DND-41 (cell line): ENCODE results near the gene MAFB.

ENCODE experiments used
- ATAC-seq: fragments of 200-7000 bp; cut with Tn5 transposase; 3 replicates; pipeline ENCODE4 v1.9.1; 2021; ENCODE audit warnings: low read depth; ENCODE audit not compliant: insufficient read depth
- DNase-seq: peaks from one replicate; pipeline ENCODE4 v3.0.0-alpha.2; 2020
- H2AFZ ChIP-seq: 2 replicates; pipeline ENCODE4 v1.6.0; 2012; ENCODE audit warnings: low read depth, low read length
- H3K27ac ChIP-seq: 2 replicates; pipeline ENCODE4 v1.5.1; 2012; ENCODE audit warnings: low read length, inconsistent platforms
- H3K27me3 ChIP-seq: fragments of 200-600 bp; sonication (generic); 2 replicates; pipeline ENCODE4 v1.6.0; 2012; ENCODE audit warnings: low read length, mild to moderate bottlenecking, inconsistent platforms; ENCODE audit not compliant: insufficient read depth, poor library complexity
- H3K36me3 ChIP-seq: 2 replicates; pipeline ENCODE4 v1.5.1; 2012; ENCODE audit warnings: low read length, inconsistent platforms; ENCODE audit not compliant: insufficient read depth
- H3K4me1 ChIP-seq: 2 replicates; pipeline ENCODE4 v1.5.1; 2012; ENCODE audit warnings: mild to moderate bottlenecking, low read length; ENCODE audit not compliant: insufficient read depth
- H3K4me2 ChIP-seq: 2 replicates; pipeline ENCODE4 v1.6.0; 2012; ENCODE audit warnings: mild to moderate bottlenecking, moderate library complexity, low read length, inconsistent platforms; ENCODE audit not compliant: insufficient read depth
- H3K4me3 ChIP-seq, 2 experiments: fragments of 200-600 bp in 1 of 2; shearing (Covaris generic) in 1 of 2; 2 replicates each; pipeline ENCODE4 v1.5.1; 2012 to 2016; ENCODE audit warnings: inconsistent platforms in 2 of 2, low read length in 2 of 2, mild to moderate bottlenecking in 2 of 2, low read depth in 1 of 2, moderate library complexity in 1 of 2
- H3K79me2 ChIP-seq: 2 replicates; pipeline ENCODE4 v1.6.0; 2012; ENCODE audit warnings: low read length, inconsistent platforms; ENCODE audit not compliant: insufficient read depth
- H3K9ac ChIP-seq: 2 replicates; pipeline ENCODE4 v1.6.0; 2012; ENCODE audit warnings: low read depth, mild to moderate bottlenecking, inconsistent platforms, low read length, moderate library complexity
- H3K9me3 ChIP-seq: 2 replicates; pipeline ENCODE4 v1.5.1; 2012; ENCODE audit warnings: low read length, moderate library complexity, mild to moderate bottlenecking, inconsistent platforms; ENCODE audit not compliant: insufficient read depth, severe bottlenecking
- H4K20me1 ChIP-seq: 2 replicates; pipeline ENCODE4 v1.6.0; 2012; ENCODE audit warnings: low read length; ENCODE audit not compliant: insufficient read depth
- EZH2 ChIP-seq: IDR thresholded peaks from 3 replicates; pipeline ENCODE4 v1.6.1; 2012; ENCODE audit warnings: borderline replicate concordance, low read depth, mild to moderate bottlenecking, moderate library complexity, low read length, inconsistent platforms; ENCODE audit not compliant: severe bottlenecking
- TF ChIP-seq, protein P1 (sequence below): IDR thresholded peaks from 2 replicates; pipeline ENCODE4 v1.5.1; 2012; ENCODE audit warnings: borderline replicate concordance, low read length, moderate library complexity, mild to moderate bottlenecking; ENCODE audit not compliant: poor library complexity, severe bottlenecking; ENCODE audit errors: extremely low read depth

The MAFB gene

DNA sequence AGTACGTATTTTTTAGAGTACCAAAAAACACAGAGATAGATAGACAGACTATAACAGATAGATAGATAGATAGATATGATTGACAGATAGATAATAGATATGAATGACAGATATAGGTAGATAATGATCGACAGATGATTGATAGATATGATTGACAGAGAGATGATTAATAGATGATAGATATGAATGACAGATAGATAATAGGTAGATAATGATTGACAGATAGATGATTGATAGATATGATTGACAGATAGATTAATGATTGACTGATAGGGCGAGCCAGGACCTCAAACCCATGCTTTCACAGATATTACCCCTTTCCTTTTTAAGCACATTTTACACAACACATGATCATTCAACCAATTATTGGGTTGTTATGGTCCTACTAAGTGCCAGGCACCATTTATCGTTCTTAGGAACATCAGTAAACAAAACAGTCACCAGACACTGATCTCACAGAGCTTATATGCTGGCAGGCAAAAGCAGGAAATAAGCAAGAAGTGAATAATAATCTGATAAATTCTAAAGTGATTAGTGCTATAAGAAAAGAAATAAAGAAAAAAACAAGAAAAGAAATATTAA lies 11.6 kb downstream of the MAFB start:
- no peak overlapping the region for H3K9ac ChIP-seq
- H3K9me3 ChIP-seq: no peaks in the 10 kb centered on the region
- no peaks in the 10 kb centered on the region for H3K36me3 ChIP-seq
- no peak for TF ChIP-seq EZH2
- TF ChIP-seq, protein P1, sequence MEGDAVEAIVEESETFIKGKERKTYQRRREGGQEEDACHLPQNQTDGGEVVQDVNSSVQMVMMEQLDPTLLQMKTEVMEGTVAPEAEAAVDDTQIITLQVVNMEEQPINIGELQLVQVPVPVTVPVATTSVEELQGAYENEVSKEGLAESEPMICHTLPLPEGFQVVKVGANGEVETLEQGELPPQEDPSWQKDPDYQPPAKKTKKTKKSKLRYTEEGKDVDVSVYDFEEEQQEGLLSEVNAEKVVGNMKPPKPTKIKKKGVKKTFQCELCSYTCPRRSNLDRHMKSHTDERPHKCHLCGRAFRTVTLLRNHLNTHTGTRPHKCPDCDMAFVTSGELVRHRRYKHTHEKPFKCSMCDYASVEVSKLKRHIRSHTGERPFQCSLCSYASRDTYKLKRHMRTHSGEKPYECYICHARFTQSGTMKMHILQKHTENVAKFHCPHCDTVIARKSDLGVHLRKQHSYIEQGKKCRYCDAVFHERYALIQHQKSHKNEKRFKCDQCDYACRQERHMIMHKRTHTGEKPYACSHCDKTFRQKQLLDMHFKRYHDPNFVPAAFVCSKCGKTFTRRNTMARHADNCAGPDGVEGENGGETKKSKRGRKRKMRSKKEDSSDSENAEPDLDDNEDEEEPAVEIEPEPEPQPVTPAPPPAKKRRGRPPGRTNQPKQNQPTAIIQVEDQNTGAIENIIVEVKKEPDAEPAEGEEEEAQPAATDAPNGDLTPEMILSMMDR: no peak
- peaks cover 13% of the 10 kb centered on the region for H3K27me3 ChIP-seq
- H2AFZ ChIP-seq: no peak overlapping the region
- ATAC-seq (no peak), DNase-seq (no peak)
- H3K4me2 ChIP-seq: no peak overlapping the region
- no peaks in the 10 kb centered on the region for H3K79me2 ChIP-seq
- no peaks in the 10 kb centered on the region for H3K4me1 ChIP-seq
- H4K20me1 ChIP-seq: 0 out of 2 replicates have a peak, but pooled peaks cover 2% of the 10 kb centered on the region
- H3K27ac ChIP-seq: no peak overlapping the region
- no peak overlapping the region for H3K4me3 ChIP-seq

DNA sequence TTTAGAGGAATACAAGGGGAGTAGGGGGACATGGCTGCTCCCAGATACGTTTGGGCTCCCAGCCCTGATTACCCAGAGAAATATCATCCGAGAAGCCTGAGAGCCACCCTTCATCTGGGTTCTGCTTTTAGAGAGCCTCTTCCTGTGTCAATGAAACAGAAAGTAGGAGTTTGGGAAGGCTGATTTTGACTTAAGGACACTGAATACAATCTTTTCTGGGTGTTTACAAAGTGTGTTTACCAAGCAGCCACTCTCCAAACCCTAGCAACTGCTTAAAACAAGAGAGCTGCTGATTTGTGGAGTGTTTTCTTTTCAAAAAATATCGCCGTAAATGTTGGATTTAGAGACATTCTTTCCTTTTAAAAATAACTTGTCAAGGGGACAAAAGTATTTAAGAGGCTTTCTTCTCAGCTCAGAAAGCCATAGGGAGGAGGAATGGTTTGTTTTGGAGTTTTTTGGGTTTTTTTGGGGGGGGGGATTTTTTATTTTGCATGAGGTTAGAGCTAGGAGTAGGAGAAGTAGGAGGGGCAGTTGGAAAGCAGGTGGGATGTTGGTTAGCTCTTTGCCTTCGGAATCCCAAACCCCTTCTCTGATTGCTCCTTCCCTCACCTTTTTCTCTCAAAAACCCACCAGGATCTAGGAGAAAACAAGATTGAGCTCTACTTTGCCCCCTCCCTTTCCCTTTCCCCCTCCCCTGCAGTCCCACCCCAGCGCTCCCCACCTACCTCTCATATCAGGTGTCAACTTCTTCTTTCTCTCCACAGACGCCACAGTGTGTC lies 12.4 kb downstream of the MAFB start:
- no peak overlapping the region for H3K4me3 ChIP-seq
- no peak overlapping the region for H3K4me2 ChIP-seq
- H3K79me2 ChIP-seq: no peaks in the 10 kb centered on the region
- H4K20me1 ChIP-seq: 0 out of 2 replicates have a peak, but pooled peaks cover 2% of the 10 kb centered on the region
- H3K27me3 ChIP-seq: peaks cover 13% of the 10 kb centered on the region
- no peak overlapping the region for H3K9ac ChIP-seq
- no peak for DNase-seq
- no peak overlapping the region for H3K27ac ChIP-seq
- H3K4me1 ChIP-seq: no peaks in the 10 kb centered on the region
- TF ChIP-seq, protein P1: no peak
- no peak for TF ChIP-seq EZH2
- H3K36me3 ChIP-seq: no peaks in the 10 kb centered on the region
- no peak overlapping the region for H2AFZ ChIP-seq
- no peak for ATAC-seq
- H3K9me3 ChIP-seq: no peaks in the 10 kb centered on the region

DNA sequence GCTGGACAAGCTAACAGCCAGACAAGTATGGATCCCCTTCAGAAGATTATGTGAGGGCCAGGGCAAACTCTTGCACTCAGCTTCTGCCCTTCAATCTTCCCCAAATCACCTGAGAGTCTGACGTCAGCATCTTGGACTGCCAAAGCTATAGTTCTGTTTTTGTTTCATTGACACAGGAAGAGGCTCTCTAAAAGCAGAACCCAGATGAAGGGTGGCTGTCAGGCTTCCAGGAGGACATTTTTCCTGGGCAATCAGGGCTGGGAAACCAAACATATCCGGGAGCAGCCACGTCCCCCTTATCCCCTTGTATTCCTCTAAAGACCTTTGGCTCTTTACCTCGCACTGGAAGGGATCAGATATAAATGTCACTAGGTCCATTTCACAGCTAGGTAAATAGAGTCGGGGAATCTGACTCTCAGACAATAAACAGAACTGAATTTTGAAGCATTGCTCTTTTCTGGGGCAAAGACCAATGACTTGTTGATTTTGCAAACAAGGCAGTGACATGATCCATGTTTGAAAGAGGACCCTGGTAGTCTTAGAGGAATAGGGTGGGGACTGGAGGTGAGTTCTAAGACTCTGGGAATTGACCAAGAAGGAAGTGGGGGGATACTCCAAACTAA lies 13.3 kb downstream of the MAFB start:
- H3K9ac ChIP-seq: no peak overlapping the region
- no peaks in the 10 kb centered on the region for H3K79me2 ChIP-seq
- no peaks in the 10 kb centered on the region for H3K36me3 ChIP-seq
- H3K4me3 ChIP-seq: no peak overlapping the region
- H3K9me3 ChIP-seq: no peaks in the 10 kb centered on the region
- no peak overlapping the region for H3K27ac ChIP-seq
- H2AFZ ChIP-seq: no peak overlapping the region
- 0 out of 2 replicates have a peak, but pooled peaks cover under 1% of the 10 kb centered on the region for H4K20me1 ChIP-seq
- no peak overlapping the region for H3K4me2 ChIP-seq
- DNase-seq (no peak), ATAC-seq (no peak)
- H3K27me3 ChIP-seq: peaks cover 13% of the 10 kb centered on the region
- no peak for TF ChIP-seq EZH2
- TF ChIP-seq, protein P1: no peak
- no peaks in the 10 kb centered on the region for H3K4me1 ChIP-seq
